Ammon's horn (tissue), 1 donor: ENCODE measurements around the gene KIRREL3.
A peak's percentile ranks its signal among the peaks of the same experiment; 100 is the strongest.

Experiments used
- DNase-seq: peaks from one replicate; pipeline ENCODE4 v3.0.0-alpha.2; 2016; ENCODE audit warnings: low spot score

KIRREL3 gene

DNA sequence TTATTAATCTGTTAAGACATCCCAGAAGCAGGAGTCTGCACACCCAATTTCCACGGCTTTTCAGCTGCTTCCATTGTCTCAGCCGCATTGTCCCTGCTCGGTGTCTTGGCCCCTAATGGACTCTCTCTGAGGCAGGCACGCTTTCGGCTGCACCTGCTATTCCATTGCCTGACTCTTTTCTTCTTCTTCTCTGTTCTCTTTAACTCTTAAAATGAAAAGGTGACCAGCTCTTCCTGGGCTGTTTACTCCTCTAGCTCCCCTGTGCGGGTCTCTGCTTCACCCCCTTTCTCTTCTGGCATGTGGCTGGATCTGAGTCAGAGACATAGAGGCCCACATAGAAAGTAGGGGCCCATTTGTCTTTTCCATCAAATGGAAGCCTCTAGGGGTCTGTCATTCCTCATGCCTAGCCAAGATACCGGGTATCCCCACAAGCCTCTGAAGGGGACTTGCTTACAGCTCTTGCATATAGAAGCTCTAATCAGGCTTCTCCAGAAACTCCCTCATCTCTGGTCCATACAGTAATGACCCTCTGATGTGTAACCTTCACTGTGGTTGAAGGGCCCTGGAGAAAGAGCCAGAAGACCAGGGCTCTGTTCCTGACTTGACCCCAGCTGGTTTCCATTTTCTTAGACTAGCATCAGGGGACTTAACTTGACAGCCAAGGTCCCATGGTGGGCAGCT, 401.2 kb downstream of the KIRREL3 start:
- no peak for DNase-seq

DNA sequence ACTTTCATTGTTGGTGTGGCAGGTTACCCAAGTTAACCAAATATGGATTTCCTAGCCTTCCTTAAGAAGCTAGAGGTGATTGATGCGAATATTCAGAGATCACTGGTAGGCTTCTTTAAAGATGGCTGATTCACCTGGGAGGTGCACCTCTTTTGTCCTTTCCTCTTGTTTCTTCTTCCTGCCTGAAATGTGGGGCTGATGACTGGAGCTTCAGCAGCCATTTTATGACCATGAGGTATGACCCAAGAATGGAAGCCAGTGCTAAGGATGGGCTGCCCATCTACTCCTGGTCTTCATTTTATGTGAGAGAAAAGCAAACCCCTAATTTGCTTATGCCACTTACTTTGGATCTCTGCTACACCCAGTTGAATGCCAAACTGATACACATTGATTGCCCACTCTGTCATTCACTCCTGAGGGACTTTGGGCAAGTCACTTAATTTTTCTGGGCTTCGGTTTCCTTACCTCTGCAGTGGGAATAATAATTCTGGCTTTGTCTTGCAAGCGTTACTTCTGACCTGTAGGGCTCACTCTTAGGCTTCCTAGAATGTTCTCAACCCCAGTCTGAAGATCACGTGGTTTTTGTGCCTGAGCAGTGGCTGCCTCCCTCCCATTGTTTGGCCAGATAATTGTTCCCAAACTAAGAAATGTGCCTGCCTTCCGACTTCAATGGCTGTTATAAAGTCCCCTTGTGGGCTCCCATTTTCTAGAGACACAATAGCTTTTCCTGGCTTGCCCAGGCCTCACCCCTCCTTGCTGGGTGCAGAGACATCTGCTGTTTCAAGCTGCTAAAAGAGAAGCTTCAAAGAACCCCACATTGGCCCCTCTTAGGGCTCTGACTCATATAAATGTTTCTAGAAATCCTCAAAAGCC, 402.0 kb downstream of the KIRREL3 start:
- no peak for DNase-seq

DNA sequence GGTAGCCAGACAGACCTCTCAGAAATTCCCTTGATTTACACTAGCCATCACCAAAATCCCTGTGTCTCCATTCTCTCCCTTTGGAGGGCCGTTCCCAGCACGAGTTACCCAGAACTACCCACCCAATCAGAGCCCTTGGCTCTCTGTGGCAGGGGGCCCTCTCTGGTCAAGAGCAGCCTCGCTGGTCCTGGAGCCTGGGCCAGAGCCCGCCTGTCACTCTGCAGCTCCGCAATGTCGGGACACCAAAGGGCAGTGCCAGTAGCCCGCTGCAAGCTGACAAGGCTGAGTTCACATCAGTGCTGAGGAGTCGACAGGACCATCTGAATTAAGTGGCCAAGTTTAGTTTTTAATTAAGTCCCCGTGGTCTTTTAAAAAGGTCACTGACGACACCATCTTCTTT, 403.5 kb downstream of the KIRREL3 start:
- no peak for DNase-seq

DNA sequence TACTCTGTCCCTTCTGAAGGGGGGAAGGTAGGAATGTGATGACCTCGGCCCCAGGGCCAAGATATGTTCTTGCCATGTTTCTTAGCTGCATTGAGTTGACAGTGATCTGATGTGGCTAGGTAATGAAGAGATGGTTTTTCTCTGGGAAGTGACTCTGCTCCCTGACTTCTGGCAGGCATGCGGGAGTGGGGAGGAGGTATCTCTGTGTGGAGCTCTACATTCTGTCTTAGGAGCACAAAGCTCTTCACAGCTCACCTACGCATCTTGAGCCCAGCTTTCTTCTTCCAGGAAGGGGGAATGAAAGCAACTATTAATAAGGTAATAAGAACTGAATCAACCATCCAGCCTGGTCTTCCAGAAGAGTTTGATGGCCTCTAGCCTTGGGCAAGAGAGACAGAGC, 404.1 kb downstream of the KIRREL3 start:
- DNase-seq, result no peak

DNA sequence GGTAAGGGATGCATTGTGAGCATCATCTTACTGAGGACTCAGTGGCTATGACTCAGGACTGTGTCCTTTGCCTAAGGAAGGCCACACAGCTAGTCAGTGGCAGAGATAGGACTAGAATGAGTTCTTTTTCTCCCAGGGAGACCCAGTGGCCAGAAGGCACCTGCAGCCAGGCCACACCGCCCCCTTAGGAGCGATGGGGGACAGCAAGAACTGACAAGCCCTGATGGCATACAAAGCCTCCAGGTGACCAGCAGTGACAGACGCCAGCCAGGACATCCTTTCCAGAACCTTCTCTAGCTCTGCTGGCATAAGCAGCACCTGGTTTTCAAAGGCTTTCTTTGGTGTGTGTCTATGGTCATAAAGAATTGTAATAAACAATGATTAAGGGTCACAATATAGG, 405.0 kb downstream of the KIRREL3 start:
- DNase-seq, result no peak

DNA sequence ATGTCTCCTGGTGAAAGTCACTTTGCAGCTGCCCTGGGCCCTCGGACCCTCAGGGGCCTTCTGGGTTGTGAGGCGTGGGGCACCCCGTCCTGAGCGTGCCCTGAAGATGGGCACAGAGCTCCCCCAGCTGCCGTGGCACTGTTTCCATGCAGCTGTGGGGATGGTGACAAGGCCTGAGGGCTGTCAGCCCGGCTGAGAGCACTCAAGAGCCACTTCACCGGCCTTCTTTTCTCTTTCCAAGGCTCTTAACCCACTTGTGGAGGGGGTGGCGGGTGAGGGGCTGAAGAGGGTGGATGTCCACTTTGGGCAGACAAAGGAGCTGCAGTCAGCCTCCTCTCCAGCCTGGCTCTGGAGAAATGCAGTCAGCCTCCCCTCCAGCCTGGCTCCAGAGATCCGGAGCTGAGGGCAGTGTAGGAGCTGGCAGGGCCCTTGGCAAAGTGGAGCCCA, 405.6 kb downstream of the KIRREL3 start:
- no peak for DNase-seq

DNA sequence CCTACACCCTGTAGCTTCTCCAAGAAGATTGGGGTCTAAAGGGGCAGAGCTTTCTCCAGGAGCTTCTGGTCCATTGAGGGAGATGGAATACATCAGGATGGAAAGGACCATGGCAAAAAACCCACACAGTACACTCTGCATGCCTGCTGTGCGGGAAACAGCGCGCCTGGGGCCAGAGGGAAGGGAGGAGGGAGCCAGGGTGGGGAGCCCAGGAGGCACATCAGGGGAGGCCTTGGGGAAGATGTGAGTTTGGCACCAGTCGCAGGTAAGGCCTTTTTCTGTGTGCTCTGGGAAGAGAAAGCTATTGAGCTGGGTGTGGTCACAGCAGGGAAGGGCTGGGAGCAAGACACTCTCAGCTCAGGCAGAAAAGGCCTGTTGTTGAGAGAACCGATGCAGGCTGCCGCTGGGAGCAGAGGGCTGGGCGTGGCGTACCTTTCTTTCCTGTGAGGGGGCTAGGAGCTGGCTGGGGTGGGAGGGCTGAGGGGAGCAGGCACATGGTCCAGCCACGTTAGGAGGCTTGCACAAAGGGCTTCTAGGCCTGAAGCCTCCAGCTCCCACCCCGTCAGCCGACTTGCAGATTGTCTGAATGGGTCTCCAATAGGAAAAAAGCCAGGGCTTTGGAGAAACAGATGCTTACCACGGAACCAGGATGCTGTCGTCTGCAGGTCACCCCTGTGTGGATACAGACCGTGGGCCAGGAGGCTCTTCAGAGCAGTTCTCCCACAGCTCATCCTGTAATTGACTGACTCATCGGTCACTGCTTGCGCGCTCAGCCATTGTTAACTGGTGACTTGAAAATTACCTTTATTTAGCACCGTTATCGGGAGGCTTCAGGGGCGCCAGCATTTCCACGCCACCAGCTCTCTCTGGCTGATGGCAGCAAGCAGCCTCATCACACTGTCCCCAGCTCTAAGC, 407.8 kb downstream of the KIRREL3 start:
- DNase-seq, result no peak

DNA sequence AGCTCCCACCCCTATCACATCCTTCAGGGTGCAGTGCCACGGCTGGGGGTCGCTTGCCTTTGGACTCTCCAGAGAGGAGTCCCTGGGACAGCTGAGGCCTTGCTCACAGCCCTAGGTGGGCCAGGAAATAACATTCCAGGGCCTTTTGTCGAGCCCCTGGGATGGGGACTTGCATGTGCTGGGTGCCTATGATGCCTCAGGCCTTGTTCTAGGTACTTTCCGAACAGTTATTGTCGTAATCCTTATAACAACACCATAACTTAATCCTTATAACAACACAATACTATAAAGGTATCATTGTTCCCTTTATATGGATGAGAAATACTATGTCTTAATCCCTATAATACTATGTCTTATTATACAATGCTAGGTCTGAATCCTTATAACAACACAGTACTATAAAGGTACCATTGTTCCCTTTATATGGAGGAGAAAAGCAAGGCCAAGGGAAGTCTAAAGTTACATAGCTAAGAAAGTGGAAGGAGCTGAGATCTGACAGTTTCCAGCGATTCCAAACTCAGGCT, 408.5 kb downstream of the KIRREL3 start:
- no peak for DNase-seq

DNA sequence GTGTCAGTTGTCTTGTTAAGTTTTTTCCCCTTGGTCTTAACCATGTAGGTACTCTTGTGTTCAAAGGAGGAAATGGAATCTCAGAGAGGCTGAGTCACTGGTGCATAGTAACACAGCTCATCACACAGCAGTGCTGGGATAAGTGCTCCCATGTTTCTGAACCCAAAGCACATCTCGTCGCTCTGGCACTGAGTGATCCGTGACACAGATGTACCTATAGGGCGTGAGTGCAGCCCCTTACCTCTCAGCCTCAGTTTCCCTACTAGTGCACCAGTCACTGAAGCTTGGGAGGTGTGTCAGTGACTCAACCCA, 411.1 kb downstream of the KIRREL3 start:
- DNase-seq, result no peak

DNA sequence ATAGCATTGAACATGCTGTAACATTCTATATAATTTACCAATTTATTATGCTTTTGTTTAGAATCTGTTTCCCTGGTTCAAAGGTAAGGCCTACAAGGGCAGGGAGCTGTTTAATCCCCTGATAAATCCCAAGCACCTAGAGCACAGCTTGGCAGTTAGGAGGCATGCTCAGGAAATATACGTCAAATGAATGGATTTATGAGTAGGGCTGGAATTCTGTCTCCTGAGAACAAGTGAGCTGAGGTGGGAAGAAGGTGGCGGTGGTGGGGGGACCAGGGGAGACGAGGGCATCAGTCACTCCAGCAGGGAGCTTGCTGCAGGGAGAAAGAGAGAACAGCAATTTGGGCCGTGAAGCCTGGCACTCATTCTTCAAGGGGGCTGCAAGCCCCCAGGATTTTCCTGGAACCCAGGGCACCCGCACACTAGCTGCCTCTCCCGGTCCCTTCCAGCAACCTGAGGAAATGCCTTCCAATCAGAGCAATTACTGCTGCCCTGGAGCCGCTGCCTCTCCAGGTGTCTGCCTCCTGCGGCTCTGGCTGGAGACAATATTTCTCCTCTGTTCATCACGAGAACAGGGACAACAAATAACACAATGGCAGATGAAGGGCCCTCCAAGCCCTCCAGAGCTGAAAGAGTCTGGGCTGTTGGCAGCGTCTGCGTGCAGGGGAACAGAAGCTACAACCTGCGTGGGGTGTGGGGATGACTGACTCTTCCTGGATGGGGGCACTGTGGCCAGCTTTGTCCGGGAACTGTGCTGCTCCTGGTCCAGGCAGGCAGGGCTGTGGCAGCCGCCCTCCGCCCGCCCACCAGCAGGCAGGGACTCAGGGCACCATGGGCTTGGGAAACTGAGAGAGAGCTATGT, 411.7 kb downstream of the KIRREL3 start:
- no peak for DNase-seq

DNA sequence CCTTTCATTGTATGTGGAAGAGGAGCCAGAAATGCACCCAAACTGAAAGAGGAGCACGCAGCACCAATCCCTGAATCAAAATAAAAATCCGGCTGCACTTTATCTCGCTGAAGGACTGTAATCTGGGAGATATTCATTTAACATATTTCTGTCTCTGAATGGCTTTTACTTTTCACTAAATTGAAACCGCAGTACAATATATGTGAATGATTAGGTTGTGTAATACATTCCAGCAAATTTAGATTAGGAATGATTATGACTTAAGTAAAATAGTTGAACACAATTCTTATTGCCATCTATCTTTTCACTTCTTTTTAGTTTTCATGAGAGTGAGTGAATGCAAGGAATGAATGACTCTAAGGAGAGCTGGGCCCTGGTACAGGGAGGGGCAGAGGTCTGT, 413.0 kb downstream of the KIRREL3 start:
- no peak for DNase-seq

DNA sequence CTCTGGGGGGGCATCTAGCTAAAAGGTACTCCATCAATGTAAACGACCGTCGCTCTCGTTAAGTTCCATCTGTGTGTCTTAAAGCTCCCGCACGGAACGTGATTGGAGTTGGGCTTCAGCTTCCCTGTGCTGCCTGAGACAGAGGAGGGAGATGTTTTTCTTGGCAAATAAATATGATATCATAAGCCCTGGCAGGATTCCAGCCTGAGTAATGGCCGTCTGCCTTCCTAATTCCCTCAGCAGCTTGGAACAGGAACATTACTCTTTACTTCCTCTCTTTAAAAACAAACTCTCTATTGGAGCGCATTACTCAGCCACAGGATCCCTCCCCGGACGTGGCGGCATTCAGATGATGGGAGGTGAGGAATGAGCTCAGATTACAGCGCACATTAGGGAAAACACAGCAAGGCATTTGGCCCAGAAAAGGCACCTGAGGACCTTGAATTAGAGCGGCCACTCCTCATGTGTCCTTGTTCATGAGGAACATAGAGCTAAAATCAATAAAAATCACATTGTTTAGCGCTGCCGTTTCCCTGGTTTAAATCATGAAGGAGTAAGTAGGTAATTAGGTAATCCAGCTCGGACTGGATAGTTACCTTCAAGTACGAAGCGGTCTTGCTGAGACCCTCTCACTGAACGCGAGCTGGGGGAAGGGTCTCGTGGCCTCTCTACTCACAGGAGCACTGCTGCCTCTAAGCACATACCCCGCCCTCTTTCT, 414.6 kb downstream of the KIRREL3 start:
- peak; percentile 34 for DNase-seq

DNA sequence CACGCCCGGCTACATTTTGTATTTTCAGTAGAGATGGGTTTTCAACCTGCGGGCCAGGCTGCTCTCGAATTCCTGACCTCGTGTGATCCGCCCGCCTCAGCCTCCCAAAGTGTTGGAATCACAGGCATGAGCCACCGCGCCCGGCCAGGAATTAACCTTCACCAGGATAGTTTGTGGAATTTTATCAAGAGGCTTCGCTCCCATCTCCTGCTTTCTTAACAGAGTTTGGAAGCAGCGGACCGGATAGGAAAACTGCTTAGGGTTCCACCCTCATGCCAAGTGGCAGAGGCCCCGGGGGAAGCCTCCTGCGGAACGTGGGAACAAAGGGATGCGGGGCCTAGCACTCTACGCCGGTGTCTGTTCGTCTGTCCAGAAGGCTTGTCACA, 415.2 kb downstream of the KIRREL3 start:
- DNase-seq, result no peak

DNA sequence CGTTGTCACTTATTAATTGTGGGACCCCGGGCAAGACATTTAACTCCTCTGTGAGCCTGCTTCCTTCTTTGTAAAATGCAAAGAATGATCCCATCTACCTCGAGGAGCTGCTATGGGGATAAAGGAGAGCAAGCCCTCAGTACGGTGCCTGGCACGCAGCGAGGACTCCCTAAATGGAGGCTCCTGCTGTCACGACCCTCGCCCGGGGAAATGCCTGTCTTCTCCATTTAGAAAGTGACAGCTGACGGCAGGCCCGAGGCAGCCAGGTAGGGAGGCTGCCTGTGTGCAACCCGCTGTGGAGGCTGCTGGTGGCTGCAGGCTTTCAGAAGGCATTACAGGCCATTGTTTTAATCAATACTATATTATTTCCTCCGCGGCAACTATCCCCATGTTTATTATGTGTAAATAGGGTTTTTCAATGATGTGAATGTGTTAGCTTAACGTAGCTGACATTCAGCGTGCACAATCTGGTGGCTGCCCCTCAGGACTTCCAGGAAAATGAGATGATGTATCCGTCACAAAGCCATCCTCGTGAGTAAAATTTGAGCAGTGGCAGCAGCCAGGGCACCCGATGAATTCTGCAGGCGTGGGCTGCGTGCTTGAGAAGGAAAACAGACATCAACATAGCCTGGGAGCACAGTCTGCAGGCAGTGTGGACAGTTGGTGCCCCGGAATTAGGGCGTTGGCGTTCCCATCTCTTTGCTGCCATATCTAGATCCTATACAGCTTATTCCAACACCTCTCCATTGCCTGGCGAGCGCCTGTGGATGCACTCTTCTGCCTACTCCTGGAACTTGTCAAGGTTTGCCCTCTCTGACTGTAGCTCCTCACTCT, 416.8 kb downstream of the KIRREL3 start:
- DNase-seq, result no peak

DNA sequence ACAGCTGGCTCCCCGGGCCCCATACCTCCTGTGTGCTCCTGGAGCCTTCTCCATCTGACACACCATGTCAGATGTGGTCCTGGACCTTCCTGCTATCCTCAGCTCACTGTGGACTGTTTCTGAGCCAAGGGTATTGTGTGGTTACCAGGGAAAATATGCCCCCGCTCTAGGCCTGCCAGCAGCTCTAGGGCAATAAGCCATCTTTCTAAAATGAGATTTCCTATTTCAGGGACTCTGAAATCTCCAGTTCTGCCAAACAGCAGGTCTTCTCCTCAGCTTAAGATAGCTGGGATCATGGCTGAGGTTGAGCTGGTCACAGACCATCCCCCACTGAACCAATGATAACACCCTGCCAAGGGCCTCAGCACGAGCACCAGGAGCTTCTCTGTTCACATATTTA, 417.5 kb downstream of the KIRREL3 start:
- no peak for DNase-seq

DNA sequence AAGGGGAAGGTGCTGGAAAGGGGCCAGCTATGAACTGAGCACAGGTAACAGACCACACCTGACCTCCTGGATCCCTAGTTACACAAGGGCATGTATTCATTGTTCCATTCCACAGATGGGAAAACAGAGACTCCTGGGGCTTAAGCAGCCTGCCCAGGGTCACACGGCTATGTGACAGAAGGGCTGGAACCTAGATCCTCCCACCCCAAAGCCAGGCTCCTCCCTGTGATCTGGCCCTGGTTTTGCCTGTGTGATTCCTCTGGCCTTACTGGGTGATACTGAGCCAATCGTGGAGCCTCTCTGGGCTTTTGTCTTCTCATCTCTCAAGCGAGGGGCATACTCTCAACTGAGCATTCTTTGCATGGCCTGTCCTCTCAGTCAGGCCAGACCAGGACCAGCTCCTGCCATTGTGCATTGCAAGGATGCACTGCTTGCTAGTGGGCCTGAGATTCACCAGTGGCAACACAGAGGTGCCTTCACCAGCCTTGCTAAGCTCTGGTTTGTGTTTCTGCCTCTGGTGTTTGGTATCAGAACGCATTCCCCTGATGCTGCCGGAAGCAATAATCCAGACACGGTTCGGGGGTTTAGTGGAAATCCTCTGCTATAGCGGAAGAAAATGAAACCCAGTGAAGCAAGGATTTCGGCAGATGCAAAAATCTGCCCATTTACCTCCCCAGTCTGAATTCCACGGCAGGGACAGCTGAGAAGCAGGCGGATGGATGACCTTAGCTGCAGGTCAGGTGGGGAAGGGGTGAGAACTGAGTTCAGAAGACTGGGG, 418.5 kb downstream of the KIRREL3 start:
- no peak for DNase-seq

DNA sequence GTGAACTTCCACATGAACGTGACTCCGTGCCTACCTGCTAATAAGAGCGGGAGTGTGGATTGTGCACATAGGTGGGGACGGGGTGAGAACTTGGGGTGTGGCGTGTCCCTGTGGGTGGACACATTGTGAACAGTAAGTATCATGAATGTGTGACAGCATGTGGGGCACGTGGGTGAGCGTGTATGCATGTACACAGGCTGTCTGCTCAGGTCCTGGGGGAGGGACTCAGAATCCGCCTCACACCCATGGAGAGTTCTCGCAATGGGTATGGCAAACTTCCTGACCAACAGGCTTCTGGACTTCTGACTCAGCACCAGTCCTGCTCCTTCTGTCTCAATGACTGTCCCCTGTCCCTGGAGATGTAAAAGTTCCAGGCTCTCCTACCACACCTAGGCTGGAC, 422.1 kb downstream of the KIRREL3 start:
- no peak for DNase-seq

DNA sequence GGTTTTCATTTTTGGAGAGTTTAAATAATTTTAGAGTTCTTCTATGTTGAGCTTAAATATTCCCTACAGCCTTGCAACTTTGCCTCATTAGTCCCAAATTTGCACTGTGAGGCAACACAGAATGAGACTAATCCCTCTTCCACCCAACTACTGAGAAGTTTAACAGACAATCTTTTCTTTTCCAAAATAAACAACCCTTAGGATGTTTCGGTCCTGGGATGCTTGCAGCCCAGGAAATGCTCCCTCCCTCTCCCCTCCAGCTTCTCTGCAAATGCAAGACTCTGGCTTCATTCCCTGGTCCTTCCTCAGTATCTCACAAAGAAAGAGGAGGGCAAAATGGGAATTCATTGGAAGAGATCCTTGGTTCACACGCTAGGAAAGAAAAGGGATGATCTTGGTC, 422.5 kb downstream of the KIRREL3 start:
- DNase-seq, result no peak

DNA sequence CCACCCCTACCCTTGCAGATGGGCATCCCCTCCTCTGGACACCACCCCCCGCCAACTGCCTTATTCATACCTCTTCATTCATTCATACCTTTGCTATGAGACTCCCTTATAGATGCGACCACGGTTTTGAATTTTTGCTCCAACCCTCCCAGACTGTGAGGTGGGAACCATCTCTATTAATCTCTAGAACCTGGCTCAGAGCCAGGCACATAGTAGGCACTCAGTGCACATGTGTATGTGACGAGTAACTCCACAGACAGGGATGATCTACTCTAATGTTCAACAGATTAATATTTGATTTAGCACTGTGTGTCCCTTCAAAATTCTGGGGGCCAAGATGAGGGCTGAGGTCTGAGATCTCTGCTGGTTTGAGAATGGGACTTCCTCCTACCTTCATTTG, 424.7 kb downstream of the KIRREL3 start:
- DNase-seq, result no peak
